ENCODE data around the gene MAP2K7. TPM values are rescaled to one million over a fixed set of nuclear protein-coding genes. Genes with fewer than 3 reads are reported as not detected.

MAP2K7 gene
- total and polyA plus RNA-seq, 7 donors: 12.5 to 27.8 (median 16.5) TPM

- intact Hi-C loops (cut with DNase I): no loop called here
- TF ChIP-seq EP300 (IDR thresholded peaks at IDR 0.05): no peak
- no peak for TF ChIP-seq POLR2A (IDR thresholded peaks at IDR 0.05)
- no peak for TF ChIP-seq CTCF (IDR thresholded peaks at IDR 0.05)
- TF ChIP-seq POLR2AphosphoS5 (IDR thresholded peaks at IDR 0.05): no peak
- WGBS, 2 donors: 77 to 87% methylated on average over 11 of the region's 11 CpGs
- no peak overlapping the region for H3K4me3 ChIP-seq
- H3K27ac ChIP-seq: no peak overlapping the region
- peaks cover 0 to 34% (median 22%) of the 10 kb centered on the region in 3 donors for H3K27me3 ChIP-seq
- H3K9me3 ChIP-seq: no peaks in the 10 kb centered on the region
- no peaks in the 10 kb centered on the region for H3K4me1 ChIP-seq
- H3K36me3 ChIP-seq: no peaks in the 10 kb centered on the region
- DNase-seq: no peak
These were observed 6.4 kb upstream of the MAP2K7 start for GRCh38 chr19:7897292-7897691.

DNA sequence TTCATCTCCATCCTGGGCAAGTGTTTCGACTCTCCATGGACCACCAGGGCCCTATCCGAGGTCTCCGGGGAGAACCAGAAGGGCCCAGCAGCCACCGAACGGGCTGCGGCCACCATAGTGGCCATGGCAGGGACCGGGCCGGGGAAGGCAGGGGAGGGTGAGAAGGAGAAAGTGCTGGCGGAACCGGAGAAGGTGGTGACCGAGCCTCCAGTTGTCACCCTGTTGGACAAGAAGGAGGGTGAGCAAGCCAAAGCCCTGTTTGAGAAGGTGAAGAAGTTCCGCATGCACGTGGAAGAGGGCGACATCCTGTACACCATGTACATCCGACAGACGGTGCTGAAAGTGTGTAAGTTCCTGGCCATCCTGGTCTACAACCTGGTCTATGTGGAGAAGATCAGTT is 4.7 kb upstream of the MAP2K7 start:
- peaks cover 0 to 18% (median 12%) of the 10 kb centered on the region in 3 donors for H3K27me3 ChIP-seq
- no peaks in the 10 kb centered on the region for H3K36me3 ChIP-seq
- H3K27ac ChIP-seq: no peak overlapping the region
- peaks cover 0 to 9% (median 9%) of the 10 kb centered on the region in 4 donors for H3K4me1 ChIP-seq
- TF ChIP-seq CTCF (IDR thresholded peaks at IDR 0.05) (no peak), EP300 (IDR thresholded peaks at IDR 0.05) (no peak), POLR2A (IDR thresholded peaks at IDR 0.05) (no peak), POLR2AphosphoS5 (IDR thresholded peaks at IDR 0.05) (no peak)
- intact Hi-C loops (cut with DNase I): no loop called here
- H3K4me3 ChIP-seq: no peak overlapping the region
- DNase-seq: no peak
- 92 to 97% methylated on average over 16 of the region's 16 CpGs for WGBS, 2 donors
- H3K9me3 ChIP-seq: no peaks in the 10 kb centered on the region

GRCh38 chr19:7899751-7900378 is 3.8 kb upstream of the MAP2K7 start:
- intact Hi-C loops (cut with DNase I): loop anchor here (5.0 kb wide), 1 partner anchor 33 kb away; no protein-coding TSS in a partner anchor
- Histone ChIP-seq H3K9me3 (no peaks in the 10 kb centered on the region), H3K27me3 (peaks cover 0 to 9% (median 4%) of the 10 kb centered on the region in 3 donors), H3K36me3 (no peaks in the 10 kb centered on the region), H3K4me1 (peaks cover 0 to 17% (median 15%) of the 10 kb centered on the region in 4 donors), H3K4me3 (no peak overlapping the region), H3K27ac (no peak overlapping the region)
- TF ChIP-seq POLR2AphosphoS5 (IDR thresholded peaks at IDR 0.05) (no peak), CTCF (IDR thresholded peaks at IDR 0.05) (no peak), POLR2A (IDR thresholded peaks at IDR 0.05) (no peak), EP300 (IDR thresholded peaks at IDR 0.05) (no peak)
- 94 to 95% methylated on average over 34 of the region's 34 CpGs for WGBS, 2 donors
- DNase-seq: no peak

DNA sequence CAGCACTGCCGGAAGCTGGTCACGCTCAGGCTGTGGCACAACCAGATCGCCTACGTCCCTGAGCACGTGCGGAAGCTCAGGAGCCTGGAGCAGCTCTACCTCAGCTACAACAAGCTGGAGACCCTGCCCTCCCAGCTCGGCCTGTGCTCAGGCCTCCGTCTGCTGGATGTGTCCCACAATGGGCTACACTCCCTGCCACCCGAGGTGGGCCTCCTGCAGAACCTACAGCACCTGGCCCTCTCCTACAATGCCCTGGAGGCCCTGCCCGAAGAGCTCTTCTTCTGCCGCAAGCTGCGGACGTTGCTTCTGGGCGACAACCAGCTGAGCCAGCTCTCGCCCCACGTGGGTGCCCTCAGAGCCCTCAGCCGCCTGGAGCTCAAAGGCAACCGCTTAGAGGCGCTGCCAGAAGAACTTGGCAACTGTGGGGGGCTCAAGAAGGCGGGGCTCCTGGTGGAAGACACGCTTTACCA is 3.2 kb upstream of the MAP2K7 start:
- Histone ChIP-seq H3K9me3 (no peaks in the 10 kb centered on the region), H3K4me3 (no peak overlapping the region), H3K36me3 (no peaks in the 10 kb centered on the region), H3K27me3 (peaks cover 0 to 3% (median 0%) of the 10 kb centered on the region in 3 donors), H3K27ac (no peak overlapping the region), H3K4me1 (peaks cover 0 to 23% (median 20%) of the 10 kb centered on the region in 4 donors)
- intact Hi-C loops (cut with DNase I): loop anchor here (5.0 kb wide), 1 partner anchor 33 kb away; no protein-coding TSS in a partner anchor
- no peak for DNase-seq
- WGBS, 2 donors: 87 to 91% methylated on average over 21 of the region's 21 CpGs
- TF ChIP-seq POLR2AphosphoS5 (IDR thresholded peaks at IDR 0.05): no peak

GRCh38 chr19:7900931-7901330 is 2.7 kb upstream of the MAP2K7 start:
- no peak for DNase-seq
- Histone ChIP-seq H3K27ac (no peak overlapping the region), H3K36me3 (peaks cover 0 to 4% (median 3%) of the 10 kb centered on the region in 4 donors), H3K4me1 (peaks cover 0 to 28% (median 25%) of the 10 kb centered on the region in 4 donors), H3K27me3 (no peaks in the 10 kb centered on the region), H3K9me3 (no peaks in the 10 kb centered on the region), H3K4me3 (no peak overlapping the region)
- WGBS, 2 donors: 85 to 86% methylated on average over 3 of the region's 3 CpGs
- intact Hi-C loops (cut with DNase I): loop anchor here (5.0 kb wide), 1 partner anchor 34 kb away; no protein-coding TSS in a partner anchor
- TF ChIP-seq POLR2AphosphoS5 (IDR thresholded peaks at IDR 0.05): no peak
- no peak for TF ChIP-seq EP300 (IDR thresholded peaks at IDR 0.05)
- no peak for TF ChIP-seq CTCF (IDR thresholded peaks at IDR 0.05)
- no peak for TF ChIP-seq POLR2A (IDR thresholded peaks at IDR 0.05)
